ENCODE results near the gene TRIM34. TPM values are rescaled to one million over a fixed set of nuclear protein-coding genes. Genes with fewer than 3 reads are reported as not detected.

TRIM34 gene
- total RNA-seq, 4 donors from 2014 or later, result 7.0 to 11.1 (median 7.6) TPM

GRCh38 chr11:5618807-5619206 is 6.0 kb upstream of the TRIM34 start:
- TF ChIP-seq POLR2A (IDR thresholded peaks at IDR 0.05) (no peak), CTCF (IDR thresholded peaks at IDR 0.05) (no peak)
- intact Hi-C loops (cut with DNase I), result no loop called here
- Histone ChIP-seq H3K4me1 (peaks cover 6 to 14% of the 10 kb centered on the region in 2 donors), H3K27ac (no peak overlapping the region), H3K36me3 (no peaks in the 10 kb centered on the region), H3K9me3 (no peaks in the 10 kb centered on the region), H3K4me3 (replicated peaks in 1 of 3) (no peak overlapping the region), H3K27me3 (no peaks in the 10 kb centered on the region)
- DNase-seq, result no peak
- 80 to 83% methylated on average over 3 of the region's 3 CpGs for WGBS, 2 donors

- DNase-seq, result peak in 1 of 2 donors; percentile 19
Observed at GRCh38 chr11:5620651-5621521, 3.9 kb upstream of the TRIM34 start.

GRCh38 chr11:5621580-5621979 is 3.2 kb upstream of the TRIM34 start:
- DNase-seq, result no peak
- H3K27ac ChIP-seq, result no peak overlapping the region
- H3K9me3 ChIP-seq, result no peaks in the 10 kb centered on the region
- no peak overlapping the region for H3K4me3 ChIP-seq (replicated peaks in 1 of 3)
- no peak for TF ChIP-seq POLR2A (IDR thresholded peaks at IDR 0.05)
- no peak for TF ChIP-seq CTCF (IDR thresholded peaks at IDR 0.05)
- no peaks in the 10 kb centered on the region for H3K27me3 ChIP-seq
- H3K4me1 ChIP-seq, result peaks cover 20 to 32% of the 10 kb centered on the region in 2 donors
- H3K36me3 ChIP-seq, result no peaks in the 10 kb centered on the region
- intact Hi-C loops (cut with DNase I), result no loop called here

More at GRCh38 chr11:5620651-5621521, 3.9 kb upstream of the TRIM34 start:
- Histone ChIP-seq H3K27ac (no peak overlapping the region), H3K36me3 (no peaks in the 10 kb centered on the region), H3K4me3 (replicated peaks in 1 of 3) (no peak overlapping the region), H3K27me3 (no peaks in the 10 kb centered on the region), H3K4me1 (peaks cover 18 to 29% of the 10 kb centered on the region in 2 donors), H3K9me3 (no peaks in the 10 kb centered on the region)
- TF ChIP-seq POLR2A (IDR thresholded peaks at IDR 0.05) (no peak), CTCF (IDR thresholded peaks at IDR 0.05) (no peak)
- 44 to 52% methylated on average over 3 of the region's 3 CpGs for WGBS, 2 donors
- intact Hi-C loops (cut with DNase I), result no loop called here

GRCh38 chr11:5622802-5623201 is 2.0 kb upstream of the TRIM34 start:
- Histone ChIP-seq H3K36me3 (no peaks in the 10 kb centered on the region), H3K27ac (no peak overlapping the region), H3K4me1 (peaks cover 20 to 32% of the 10 kb centered on the region in 2 donors), H3K9me3 (no peaks in the 10 kb centered on the region), H3K27me3 (no peaks in the 10 kb centered on the region), H3K4me3 (replicated peaks in 1 of 3) (no peak overlapping the region)
- intact Hi-C loops (cut with DNase I), result no loop called here
- whole genome bisulfite sequencing, 2 donors, result 98 to 99% methylated on average over 3 of the region's 3 CpGs
- no peak for TF ChIP-seq CTCF (IDR thresholded peaks at IDR 0.05)
- TF ChIP-seq POLR2A (IDR thresholded peaks at IDR 0.05), result no peak
- no peak for DNase-seq

- Histone ChIP-seq H3K27me3 (no peaks in the 10 kb centered on the region), H3K4me3 (replicated peaks in 1 of 3) (peak overlapping the region in 2 of 3 donors; percentile 36 to 42), H3K36me3 (no peaks in the 10 kb centered on the region), H3K27ac (peak overlapping the region; percentile 6 to 50 (median 37)), H3K9me3 (no peaks in the 10 kb centered on the region), H3K4me1 (peaks cover 20 to 32% of the 10 kb centered on the region in 2 donors)
- DNase-seq, result no peak
- TF ChIP-seq POLR2A (IDR thresholded peaks at IDR 0.05) (no peak), CTCF (IDR thresholded peaks at IDR 0.05) (no peak)
- intact Hi-C loops (cut with DNase I), result no loop called here
- 20 to 33% methylated on average over 4 of the region's 4 CpGs for WGBS, 2 donors
Observed at GRCh38 chr11:5625281-5625680, 480 bp downstream of the TRIM34 start.

Data from thyroid gland (tissue), 4 donors.